ENCODE measurements around the gene SEMA5A.

SEMA5A gene

GRCh38 chr5:9545136-9545991 lies 511 bp downstream of the SEMA5A start:
- DNase-seq: no peak

GRCh38 chr5:9544502-9545135 lies 1.3 kb downstream of the SEMA5A start:
- DNase-seq: no peak

- no peak for DNase-seq
These were observed 1.8 kb downstream of the SEMA5A start for GRCh38 chr5:9544056-9544455.

- DNase-seq: no peak
These were observed 2.5 kb downstream of the SEMA5A start for GRCh38 chr5:9543311-9543920.

- no peak for DNase-seq
These were observed 5.1 kb downstream of the SEMA5A start for GRCh38 chr5:9540791-9541190.

- no peak for DNase-seq
These were observed 7.4 kb downstream of the SEMA5A start for GRCh38 chr5:9538504-9538903.

GRCh38 chr5:9537223-9538141 lies 8.4 kb downstream of the SEMA5A start:
- DNase-seq: no peak

- no peak for DNase-seq
These were observed 9.2 kb downstream of the SEMA5A start for GRCh38 chr5:9536717-9537116.

- DNase-seq: no peak
These were observed 10.9 kb downstream of the SEMA5A start for GRCh38 chr5:9534881-9535517.

- DNase-seq: no peak
These were observed 12.1 kb downstream of the SEMA5A start for GRCh38 chr5:9533562-9534364.

- DNase-seq: no peak
These were observed 12.8 kb downstream of the SEMA5A start for GRCh38 chr5:9533096-9533495.

- no peak for DNase-seq
These were observed 16.4 kb downstream of the SEMA5A start for GRCh38 chr5:9529513-9529912.

GRCh38 chr5:9529041-9529480 lies 16.8 kb downstream of the SEMA5A start:
- DNase-seq: no peak

GRCh38 chr5:9524941-9525340 lies 20.9 kb downstream of the SEMA5A start:
- no peak for DNase-seq

- DNase-seq: no peak
These were observed 22.6 kb downstream of the SEMA5A start for GRCh38 chr5:9523090-9523823.

GRCh38 chr5:9519537-9519936 lies 26.3 kb downstream of the SEMA5A start:
- no peak for DNase-seq

GRCh38 chr5:9516591-9516990 lies 29.3 kb downstream of the SEMA5A start:
- DNase-seq: no peak

- DNase-seq: no peak
These were observed 30.4 kb downstream of the SEMA5A start for GRCh38 chr5:9515436-9515835.

- DNase-seq: no peak
These were observed 30.9 kb downstream of the SEMA5A start for GRCh38 chr5:9514968-9515367.

GRCh38 chr5:9513827-9514226 lies 32.0 kb downstream of the SEMA5A start:
- DNase-seq: no peak

- DNase-seq: no peak
These were observed 33.4 kb downstream of the SEMA5A start for GRCh38 chr5:9512457-9512856.
